DMS153 (cell line): ENCODE results near the gene USP12.
A peak's percentile ranks its signal among the peaks of the same experiment; 100 is the strongest.

ENCODE experiments used
- DNase-seq: peaks from one replicate; lab custom pipeline; 2025; lab: John Stamatoyannopoulos, UW

The USP12 gene

GRCh38 chr13:27183561-27184147 is 12.0 kb upstream of the USP12 start:
- no peak for DNase-seq

GRCh38 chr13:27182844-27183497 is 11.4 kb upstream of the USP12 start:
- no peak for DNase-seq

- no peak for DNase-seq
Observed at GRCh38 chr13:27182054-27182453, 10.4 kb upstream of the USP12 start.

GRCh38 chr13:27177852-27178251 is 6.2 kb upstream of the USP12 start:
- no peak for DNase-seq

GRCh38 chr13:27176470-27177410 is 5.1 kb upstream of the USP12 start:
- DNase-seq = no peak

- DNase-seq = no peak
Observed at GRCh38 chr13:27174766-27175455, 3.3 kb upstream of the USP12 start.

GRCh38 chr13:27172495-27172842 is 858 bp upstream of the USP12 start:
- no peak for DNase-seq

- DNase-seq = peak; percentile 86
Observed at GRCh38 chr13:27171827-27172494, 350 bp upstream of the USP12 start.

- DNase-seq = no peak
Observed at GRCh38 chr13:27170516-27171243, 931 bp downstream of the USP12 start.

- no peak for DNase-seq
Observed at GRCh38 chr13:27170221-27170515, 1.4 kb downstream of the USP12 start.

- DNase-seq = no peak
Observed at GRCh38 chr13:27168906-27169657, 2.5 kb downstream of the USP12 start.

GRCh38 chr13:27168086-27168485 is 3.5 kb downstream of the USP12 start:
- DNase-seq = no peak

- DNase-seq = no peak
Observed at GRCh38 chr13:27166313-27166712, 5.3 kb downstream of the USP12 start.

- DNase-seq = no peak
Observed at GRCh38 chr13:27161980-27162379, 9.6 kb downstream of the USP12 start.

GRCh38 chr13:27161423-27161822 is 10.2 kb downstream of the USP12 start:
- no peak for DNase-seq

GRCh38 chr13:27160657-27161295 is 10.8 kb downstream of the USP12 start:
- no peak for DNase-seq

- no peak for DNase-seq
Observed at GRCh38 chr13:27159806-27160563, 11.6 kb downstream of the USP12 start.

- DNase-seq = no peak
Observed at GRCh38 chr13:27158335-27158734, 13.3 kb downstream of the USP12 start.
